GM10266 (cell line): ENCODE measurements around the gene RPH3AL.

Experiments used
- DNase-seq: peaks from one replicate; pipeline ENCODE4 v3.0.0; 2012; ENCODE audit errors: extremely low spot score
- CTCF ChIP-seq: IDR thresholded peaks from 2 replicates; pipeline ENCODE4 v1.5.1; 2012; ENCODE audit warnings: mild to moderate bottlenecking, low read depth; ENCODE audit not compliant: control insufficient read depth, insufficient read depth; ENCODE audit errors: missing control alignments

Gene RPH3AL

GRCh38 chr17:261635-262034 lies 91.0 kb downstream of the RPH3AL start:
- no peak for DNase-seq
- TF ChIP-seq CTCF: no peak

GRCh38 chr17:260944-261343 lies 91.7 kb downstream of the RPH3AL start:
- DNase-seq: no peak
- no peak for TF ChIP-seq CTCF

GRCh38 chr17:260031-260791 lies 92.4 kb downstream of the RPH3AL start:
- DNase-seq: no peak
- TF ChIP-seq CTCF: no peak

- no peak for TF ChIP-seq CTCF
Observed at GRCh38 chr17:259341-259976, 93.1 kb downstream of the RPH3AL start.

GRCh38 chr17:258906-259305 lies 93.7 kb downstream of the RPH3AL start:
- no peak for DNase-seq
- no peak for TF ChIP-seq CTCF

More at GRCh38 chr17:259341-259976, 93.1 kb downstream of the RPH3AL start:
- DNase-seq: no peak

- no peak for DNase-seq
- TF ChIP-seq CTCF: no peak
Observed at GRCh38 chr17:258045-258734, 94.4 kb downstream of the RPH3AL start.
